K562 (cell line): ENCODE data around the gene KLF17. TPM values are rescaled to one million over a fixed set of nuclear protein-coding genes. Genes with fewer than 3 reads are reported as not detected.

Source experiments
- ATAC-seq: fragments of 200-7000 bp; cut with Tn5 transposase; 3 replicates; pipeline ENCODE4 v1.9.1; 2020; ENCODE audit warnings: moderate library complexity
- BruUV-seq: library from RNA; stranded (reverse); fragments of 400-500 nt; replicated peaks from 2 replicates; lab custom pipeline; 2021; lab: Mats Ljungman, UMichigan
- CTCF ChIA-PET: fragments of 300-600 bp; formaldehyde crosslinking; extraction: SDS; loops from one replicate; lab custom pipeline; 2021; ENCODE audit warnings: low intra/inter-chr PET ratio; lab: Yijun Ruan, JAX
- POLR2A ChIA-PET: fragments of 300-600, 350-650 bp; sonication (Branson Sonifier 250); formaldehyde crosslinking; extraction: SDS; loops from one replicate; lab custom pipeline; 2021; ENCODE audit warnings: antibody characterized with exemption, inconsistent platforms; lab: Yijun Ruan, JAX
- DNase-seq, 4 experiments: peaks; one replicate each; pipeline versions ENCODE4 v3.0.0 to v3.0.0-alpha.2; 2011 to 2018; ENCODE audit warnings: low spot score in 3 of 4, mixed read lengths in 3 of 4; ENCODE audit errors: extremely low read depth in 1 of 4
- FAIRE-seq: peaks from 2 replicates; lab custom pipeline; 2011; peaks lifted over from hg19 to GRCh38; lab: Jason Lieb, UNC
- H2AFZ ChIP-seq: 2 replicates; pipeline ENCODE4 v1.6.0; 2011; ENCODE audit warnings: low read depth, low read length, control low read depth, inconsistent platforms
- H3K27ac ChIP-seq: fragments of 200-600 bp; 3 replicates; pipeline ENCODE4 v1.8.0; 2011; ENCODE audit warnings: low read depth, mild to moderate bottlenecking, control low read depth, inconsistent platforms, low read length, moderate library complexity, mixed read lengths; ENCODE audit errors: extremely low read depth
- H3K27me3 ChIP-seq, 2 experiments: fragments of 300-600 bp in 1 of 2; 2 replicates in 1 of 2; 3 replicates in 1 of 2; pipeline versions ENCODE4 v1.6.0 to v1.8.0; 2011; ENCODE audit warnings: inconsistent platforms in 2 of 2, low read length in 2 of 2, mild to moderate bottlenecking in 1 of 2, mixed read lengths in 1 of 2, moderate library complexity in 1 of 2; ENCODE audit not compliant: control insufficient read depth in 2 of 2, insufficient read depth in 2 of 2
- H3K36me3 ChIP-seq: fragments of 300-600 bp; 3 replicates; pipeline ENCODE4 v1.8.0; 2011; ENCODE audit warnings: mild to moderate bottlenecking, low read length, inconsistent platforms; ENCODE audit not compliant: control insufficient read depth, insufficient read depth
- H3K4me1 ChIP-seq, 2 experiments: fragments of 200-600 bp in 1 of 2; replicated peaks in 1 of 2; 2 replicates in 1 of 2; 3 replicates in 1 of 2; pipeline versions ENCODE4 v1.5.1 to v1.8.0; 2011; ENCODE audit warnings: inconsistent platforms in 2 of 2, low read length in 2 of 2, mild to moderate bottlenecking in 1 of 2, mixed read lengths in 1 of 2, moderate library complexity in 1 of 2; ENCODE audit not compliant: control insufficient read depth in 2 of 2, insufficient read depth in 2 of 2
- H3K4me2 ChIP-seq: 2 replicates; pipeline ENCODE4 v1.6.1; 2011; ENCODE audit warnings: low read length, control low read depth, inconsistent platforms, mixed read lengths; ENCODE audit not compliant: insufficient read depth
- H3K4me3 ChIP-seq: fragments of 200-600 bp; sonication (generic), shearing (Covaris generic); 2 replicates; pipeline ENCODE4 v1.5.1; 2016; ENCODE audit warnings: control low read depth, inconsistent platforms
- H3K79me2 ChIP-seq: fragments of 200-600 bp; 3 replicates; pipeline ENCODE4 v1.8.0; 2011; ENCODE audit warnings: low read length, inconsistent platforms; ENCODE audit not compliant: control insufficient read depth, insufficient read depth
- H3K9ac ChIP-seq, 2 experiments: 2 replicates each; pipeline versions ENCODE4 v1.6.0 to v1.6.1; 2011; ENCODE audit warnings: low read depth in 2 of 2, low read length in 2 of 2, control low read depth in 1 of 2, inconsistent platforms in 1 of 2, mild to moderate bottlenecking in 1 of 2, mixed read lengths in 1 of 2; ENCODE audit not compliant: insufficient read depth in 1 of 2
- H3K9me1 ChIP-seq: one replicate; pipeline ENCODE4 v1.6.0; 2011; ENCODE audit warnings: inconsistent platforms, mild to moderate bottlenecking, low read length, moderate library complexity; ENCODE audit not compliant: control insufficient read depth, insufficient read depth
- H3K9me3 ChIP-seq: replicated peaks from 2 replicates; pipeline ENCODE4 v1.5.1; 2011; ENCODE audit warnings: low read depth, low read length, inconsistent platforms; ENCODE audit not compliant: control insufficient read depth, insufficient read depth
- H4K20me1 ChIP-seq: replicated peaks from 2 replicates; pipeline ENCODE4 v1.6.1; 2011; ENCODE audit warnings: low read length, inconsistent platforms, mixed read lengths; ENCODE audit not compliant: control insufficient read depth, insufficient read depth
- DIDO1 ChIP-seq: fragments of 450-650 bp; IDR thresholded peaks from 2 replicates; pipeline ENCODE4 v1.6.1; 2016; ENCODE audit warnings: low read depth, missing biosample characterization, missing genetic modification characterization
- JUND ChIP-seq, 2 experiments: IDR thresholded peaks; 2 replicates in 1 of 2; 3 replicates in 1 of 2; pipeline ENCODE4 v1.6.1; 2011; ENCODE audit warnings: borderline replicate concordance in 2 of 2, low read depth in 2 of 2, low read length in 2 of 2, improper control_type of control experiment in 1 of 2, missing biosample characterization in 1 of 2, missing genetic modification characterization in 1 of 2, missing genetic modification reagents in 1 of 2
- KLF16 ChIP-seq: IDR thresholded peaks from 2 replicates; pipeline ENCODE4 v1.6.1; 2016; ENCODE audit warnings: antibody characterized with exemption
- MCM5 ChIP-seq: fragments of 450-650 bp; IDR thresholded peaks from 2 replicates; pipeline ENCODE4 v1.6.1; 2016; ENCODE audit warnings: low read depth
- SAFB ChIP-seq: fragments of 200-400 bp; formaldehyde crosslinking; IDR thresholded peaks from 2 replicates; pipeline ENCODE4 v1.6.1; 2017; ENCODE audit warnings: low read depth, low read length, borderline replicate concordance
- SMARCA4 ChIP-seq: fragments of 450-650 bp; IDR thresholded peaks from 2 replicates; pipeline ENCODE4 v1.6.1; 2016
- XRCC4 ChIP-seq: IDR thresholded peaks from one replicate; pipeline ENCODE4 v1.6.1; 2011; ENCODE audit not compliant: insufficient read depth, insufficient read length; ENCODE audit errors: extremely low read depth
- ZNF121 ChIP-seq: sonication (generic); formaldehyde crosslinking; conservative IDR thresholded peaks from 2 replicates; pipeline ENCODE4 v1.8.0; 2022; ENCODE audit warnings: missing genetic modification reagents
- ZNF133 ChIP-seq: fragments of 250-450 bp; sonication (Bioruptor Pico); IDR thresholded peaks from 2 replicates; pipeline ENCODE4 v1.4.0; 2020; ENCODE audit warnings: mild to moderate bottlenecking
- ZNF586 ChIP-seq: fragments of 450-650 bp; formaldehyde crosslinking; conservative IDR thresholded peaks from 2 replicates; pipeline ENCODE4 v1.4.0; 2020; ENCODE audit warnings: mild to moderate bottlenecking, moderate library complexity
- WGBS: fragments of 100-300 bp; shearing (Covaris generic); methylation state at CpG from one replicate; pipeline ENCODE4 v1.1.6; 2016; ENCODE audit warnings: low coverage, mixed read lengths; ENCODE audit not compliant: insufficient coverage; ENCODE audit errors: missing lambda C conversion rate; 5-methylcytosine and 5-hydroxymethylcytosine counted together
- in situ Hi-C: fragments of 300-500 bp; cut with MboI; formaldehyde crosslinking; loops from 4 replicates; pipeline ENCODE4 v1.15.0; 2018; ENCODE audit warnings: inconsistent platforms, mixed read lengths
- intact Hi-C: fragments of 100-400 bp; cut with micrococcal nuclease; formaldehyde crosslinking; loops from 2 replicates; pipeline ENCODE4 v1.14.2; 2022
- polyA plus RNA-seq, 8 experiments: library from polyadenylated mRNA; depleted of rRNA in 4 of 8; stranded (reverse) in 5 of 8; unstranded in 3 of 8; fragments of >200 nt; fragmentation: Nextera tagmentation in 2 of 8; fragmentation: Illumina TruSeq in 1 of 8; extraction: Ambion mirVana in 2 of 8; extraction: Trizol in 1 of 8; gene quantifications; 2 replicates each; pipeline versions ENCODE4 v1.2.1 to v1.2.3, GENCODE V29; 2011 to 2014; ENCODE audit warnings: inconsistent platforms in 1 of 8, missing spikeins in 1 of 8
- total RNA-seq, 7 experiments: library from RNA; depleted of rRNA in 6 of 7; stranded (reverse); fragments of >200 nt in 6 of 7; fragmentation: Illumina TruSeq in 2 of 7; extraction: Trizol in 2 of 7; gene quantifications; 2 replicates each; pipeline versions ENCODE4 v1.2.1 to v1.2.3, GENCODE V29; 2011 to 2021; ENCODE audit warnings: low replicate concordance in 1 of 7
- TF ChIP-seq, protein P1 (sequence below): fragments of 200-800 bp; sonication (Bioruptor generic); IDR thresholded peaks from 2 replicates; pipeline ENCODE4 v1.6.1; 2017; ENCODE audit warnings: missing genetic modification characterization, missing compliant biosample characterization
- TF ChIP-seq, protein P2 (sequence below): fragments of 450-650 bp; formaldehyde crosslinking; IDR thresholded peaks from 2 replicates; pipeline ENCODE4 v1.4.0; 2020; ENCODE audit warnings: mild to moderate bottlenecking, moderate library complexity

Gene KLF17
- total and polyA plus RNA-seq, 9 of the 15 experiments (the other 6 are each of a cell fraction or from before 2014, with no cell fraction given), result 0.01 to 0.24 (median 0.13) TPM; not detected in 6

DNA sequence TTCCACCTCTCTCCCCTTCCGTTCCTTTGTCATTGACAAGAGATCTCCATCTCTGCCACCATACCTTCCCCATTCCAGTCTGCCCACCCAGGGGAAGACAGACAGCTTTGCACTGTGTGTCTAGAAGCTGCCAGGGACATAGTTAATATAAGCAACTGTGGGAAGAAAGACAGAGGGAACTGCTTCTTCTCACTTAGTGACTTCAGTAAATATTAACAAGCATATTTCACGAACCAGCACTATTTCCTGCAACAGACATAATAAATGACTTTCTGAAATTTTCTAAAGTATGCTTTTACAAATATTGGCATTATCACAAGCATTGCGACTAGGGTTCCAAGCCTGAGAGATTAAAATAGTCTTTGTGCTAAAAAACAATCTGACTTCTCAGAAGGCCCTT is 44.2 kb upstream of the KLF17 start:
- Histone ChIP-seq H3K36me3 (no peaks in the 10 kb centered on the region), H3K4me2 (no peak overlapping the region), H3K4me1 (peaks cover 1 to 4% of the 10 kb centered on the region in 2 experiments; a peak in 2 of 5 replicates), H3K4me3 (no peak overlapping the region), H3K9me3 (no peaks in the 10 kb centered on the region), H3K9me1 (no peaks in the 10 kb centered on the region)
- ChIA-PET CTCF (no interaction called here), POLR2A (no interaction called here)
- DNase-seq (no peak), FAIRE-seq (no peak), ATAC-seq (no peak)
- TF ChIP-seq KLF16 (no peak), XRCC4 (no peak), ZNF121 (CRISPR knock-in tag) (no peak), ZNF133 (CRISPR knock-in tag) (no peak), DIDO1 (tag) (no peak), MCM5 (no peak), ZNF586 (CRISPR knock-in tag) (no peak), SMARCA4 (no peak), JUND (IDR thresholded peaks at IDR 0.05; ENCODE audit: borderline replicate concordance, low read depth, low read length) (no peak), JUND (tag; IDR thresholded peaks at IDR 0.05; ENCODE audit: borderline replicate concordance, low read depth, low read length) (no peak), SAFB (no peak)
- TF ChIP-seq, protein P1, sequence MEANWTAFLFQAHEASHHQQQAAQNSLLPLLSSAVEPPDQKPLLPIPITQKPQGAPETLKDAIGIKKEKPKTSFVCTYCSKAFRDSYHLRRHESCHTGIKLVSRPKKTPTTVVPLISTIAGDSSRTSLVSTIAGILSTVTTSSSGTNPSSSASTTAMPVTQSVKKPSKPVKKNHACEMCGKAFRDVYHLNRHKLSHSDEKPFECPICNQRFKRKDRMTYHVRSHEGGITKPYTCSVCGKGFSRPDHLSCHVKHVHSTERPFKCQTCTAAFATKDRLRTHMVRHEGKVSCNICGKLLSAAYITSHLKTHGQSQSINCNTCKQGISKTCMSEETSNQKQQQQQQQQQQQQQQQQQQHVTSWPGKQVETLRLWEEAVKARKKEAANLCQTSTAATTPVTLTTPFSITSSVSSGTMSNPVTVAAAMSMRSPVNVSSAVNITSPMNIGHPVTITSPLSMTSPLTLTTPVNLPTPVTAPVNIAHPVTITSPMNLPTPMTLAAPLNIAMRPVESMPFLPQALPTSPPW (CRISPR knock-in tag), result no peak
- TF ChIP-seq, protein P2, sequence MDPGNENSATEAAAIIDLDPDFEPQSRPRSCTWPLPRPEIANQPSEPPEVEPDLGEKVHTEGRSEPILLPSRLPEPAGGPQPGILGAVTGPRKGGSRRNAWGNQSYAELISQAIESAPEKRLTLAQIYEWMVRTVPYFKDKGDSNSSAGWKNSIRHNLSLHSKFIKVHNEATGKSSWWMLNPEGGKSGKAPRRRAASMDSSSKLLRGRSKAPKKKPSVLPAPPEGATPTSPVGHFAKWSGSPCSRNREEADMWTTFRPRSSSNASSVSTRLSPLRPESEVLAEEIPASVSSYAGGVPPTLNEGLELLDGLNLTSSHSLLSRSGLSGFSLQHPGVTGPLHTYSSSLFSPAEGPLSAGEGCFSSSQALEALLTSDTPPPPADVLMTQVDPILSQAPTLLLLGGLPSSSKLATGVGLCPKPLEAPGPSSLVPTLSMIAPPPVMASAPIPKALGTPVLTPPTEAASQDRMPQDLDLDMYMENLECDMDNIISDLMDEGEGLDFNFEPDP (CRISPR knock-in tag), result no peak
- TF ChIP-seq, all 486 proteins: peak for 0
- no TSS peak for BruUV-seq
- Histone ChIP-seq H3K27me3 (peaks cover 25 to 28% of the 10 kb centered on the region in 2 experiments; a peak in 4 of 5 replicates), H3K9ac (no peak overlapping the region), H3K79me2 (no peaks in the 10 kb centered on the region), H4K20me1 (no peaks in the 10 kb centered on the region; the same call in 1 of the 2 replicates), H3K27ac (no peak overlapping the region), H2AFZ (no peak overlapping the region)
- intact Hi-C loops, result no loop called here
- 8% methylated on average over 3 of the region's 3 CpGs for WGBS
- in situ Hi-C loops, result no loop called here
